Measurements from ENCODE around the gene DAB2.

DAB2 gene

GRCh38 chr5:39424736-39425637, at the start of gene DAB2:
Gene DAB2 (minus strand): TSS chr5:39424980. CDS start chr5:39394320, 30,660 bp downstream.
- peak in 1 of 2 donors; percentile 10 for DNase-seq (ENCODE audit: low read depth in 2 of 2)

- no peak for DNase-seq (ENCODE audit: low read depth in 2 of 2)
Measured at GRCh38 chr5:39473156-39473775, 48.5 kb upstream of the DAB2 start.

GRCh38 chr5:39471836-39472508, 47.2 kb upstream of the DAB2 start:
- DNase-seq (ENCODE audit: low read depth in 2 of 2), result no peak

GRCh38 chr5:39470811-39471210, 46.0 kb upstream of the DAB2 start:
- DNase-seq (ENCODE audit: low read depth in 2 of 2), result no peak

- no peak for DNase-seq (ENCODE audit: low read depth in 2 of 2)
Measured at GRCh38 chr5:39469777-39470415, 45.1 kb upstream of the DAB2 start.

GRCh38 chr5:39469176-39469575, 44.4 kb upstream of the DAB2 start:
- no peak for DNase-seq (ENCODE audit: low read depth in 2 of 2)

GRCh38 chr5:39466846-39467245, 42.1 kb upstream of the DAB2 start:
- DNase-seq (ENCODE audit: low read depth in 2 of 2), result no peak

GRCh38 chr5:39465843-39466242, 41.1 kb upstream of the DAB2 start:
- DNase-seq (ENCODE audit: low read depth in 2 of 2), result no peak

- DNase-seq (ENCODE audit: low read depth in 2 of 2), result no peak
Measured at GRCh38 chr5:39465097-39465496, 40.3 kb upstream of the DAB2 start.

GRCh38 chr5:39464088-39464487, 39.3 kb upstream of the DAB2 start:
- DNase-seq (ENCODE audit: low read depth in 2 of 2), result no peak

GRCh38 chr5:39462211-39462610, 37.4 kb upstream of the DAB2 start:
- no peak for DNase-seq (ENCODE audit: low read depth in 2 of 2)

- no peak for DNase-seq (ENCODE audit: low read depth in 2 of 2)
Measured at GRCh38 chr5:39461007-39461682, 36.4 kb upstream of the DAB2 start.

GRCh38 chr5:39459907-39460306, 35.1 kb upstream of the DAB2 start:
- no peak for DNase-seq (ENCODE audit: low read depth in 2 of 2)

- no peak for DNase-seq (ENCODE audit: low read depth in 2 of 2)
Measured at GRCh38 chr5:39459071-39459470, 34.3 kb upstream of the DAB2 start.

- DNase-seq (ENCODE audit: low read depth in 2 of 2), result no peak
Measured at GRCh38 chr5:39455645-39456044, 30.9 kb upstream of the DAB2 start.

GRCh38 chr5:39453606-39454005, 28.8 kb upstream of the DAB2 start:
- DNase-seq (ENCODE audit: low read depth in 2 of 2), result no peak

GRCh38 chr5:39452846-39453245, 28.1 kb upstream of the DAB2 start:
- DNase-seq (ENCODE audit: low read depth in 2 of 2), result no peak

GRCh38 chr5:39451276-39451941, 26.6 kb upstream of the DAB2 start:
- no peak for DNase-seq (ENCODE audit: low read depth in 2 of 2)

- no peak for DNase-seq (ENCODE audit: low read depth in 2 of 2)
Measured at GRCh38 chr5:39450487-39450886, 25.7 kb upstream of the DAB2 start.

GRCh38 chr5:39449591-39449990, 24.8 kb upstream of the DAB2 start:
- DNase-seq (ENCODE audit: low read depth in 2 of 2), result no peak

GRCh38 chr5:39448506-39449128, 23.8 kb upstream of the DAB2 start:
- no peak for DNase-seq (ENCODE audit: low read depth in 2 of 2)
